WI38 (cell line): ENCODE measurements around the gene RNASE1.

ENCODE experiments used
- H3K4me3 ChIP-seq: 2 replicates; pipeline ENCODE4 v1.5.1; 2011; ENCODE audit warnings: low read depth, mild to moderate bottlenecking, control low read depth, low read length
- TF ChIP-seq, protein P1 (sequence below): IDR thresholded peaks from 2 replicates; pipeline ENCODE4 v1.5.1; 2012; ENCODE audit warnings: low read depth, mild to moderate bottlenecking, control low read depth, low read length

RNASE1 gene

DNA sequence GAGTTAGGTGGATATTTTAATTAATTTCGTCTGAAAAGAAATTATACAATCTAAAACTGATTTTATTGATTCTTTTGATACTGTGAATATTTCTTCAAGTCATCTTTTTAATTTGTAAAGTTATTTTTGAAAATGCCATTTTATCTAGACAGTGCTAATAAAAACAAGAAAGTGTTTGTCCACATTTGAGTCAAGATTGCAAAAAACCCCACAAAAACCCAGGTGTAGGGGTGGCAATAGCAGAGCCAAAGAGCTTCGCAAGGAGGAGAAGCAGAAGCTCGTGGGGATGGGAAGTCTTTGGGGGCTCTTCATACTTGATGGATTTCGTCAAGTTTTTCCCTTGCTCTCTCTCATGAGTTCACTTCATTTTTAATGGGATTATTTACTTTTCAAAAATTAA is 15.6 kb downstream of the RNASE1 start:
- TF ChIP-seq, protein P1, sequence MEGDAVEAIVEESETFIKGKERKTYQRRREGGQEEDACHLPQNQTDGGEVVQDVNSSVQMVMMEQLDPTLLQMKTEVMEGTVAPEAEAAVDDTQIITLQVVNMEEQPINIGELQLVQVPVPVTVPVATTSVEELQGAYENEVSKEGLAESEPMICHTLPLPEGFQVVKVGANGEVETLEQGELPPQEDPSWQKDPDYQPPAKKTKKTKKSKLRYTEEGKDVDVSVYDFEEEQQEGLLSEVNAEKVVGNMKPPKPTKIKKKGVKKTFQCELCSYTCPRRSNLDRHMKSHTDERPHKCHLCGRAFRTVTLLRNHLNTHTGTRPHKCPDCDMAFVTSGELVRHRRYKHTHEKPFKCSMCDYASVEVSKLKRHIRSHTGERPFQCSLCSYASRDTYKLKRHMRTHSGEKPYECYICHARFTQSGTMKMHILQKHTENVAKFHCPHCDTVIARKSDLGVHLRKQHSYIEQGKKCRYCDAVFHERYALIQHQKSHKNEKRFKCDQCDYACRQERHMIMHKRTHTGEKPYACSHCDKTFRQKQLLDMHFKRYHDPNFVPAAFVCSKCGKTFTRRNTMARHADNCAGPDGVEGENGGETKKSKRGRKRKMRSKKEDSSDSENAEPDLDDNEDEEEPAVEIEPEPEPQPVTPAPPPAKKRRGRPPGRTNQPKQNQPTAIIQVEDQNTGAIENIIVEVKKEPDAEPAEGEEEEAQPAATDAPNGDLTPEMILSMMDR: no peak
- no peak overlapping the region for H3K4me3 ChIP-seq

DNA sequence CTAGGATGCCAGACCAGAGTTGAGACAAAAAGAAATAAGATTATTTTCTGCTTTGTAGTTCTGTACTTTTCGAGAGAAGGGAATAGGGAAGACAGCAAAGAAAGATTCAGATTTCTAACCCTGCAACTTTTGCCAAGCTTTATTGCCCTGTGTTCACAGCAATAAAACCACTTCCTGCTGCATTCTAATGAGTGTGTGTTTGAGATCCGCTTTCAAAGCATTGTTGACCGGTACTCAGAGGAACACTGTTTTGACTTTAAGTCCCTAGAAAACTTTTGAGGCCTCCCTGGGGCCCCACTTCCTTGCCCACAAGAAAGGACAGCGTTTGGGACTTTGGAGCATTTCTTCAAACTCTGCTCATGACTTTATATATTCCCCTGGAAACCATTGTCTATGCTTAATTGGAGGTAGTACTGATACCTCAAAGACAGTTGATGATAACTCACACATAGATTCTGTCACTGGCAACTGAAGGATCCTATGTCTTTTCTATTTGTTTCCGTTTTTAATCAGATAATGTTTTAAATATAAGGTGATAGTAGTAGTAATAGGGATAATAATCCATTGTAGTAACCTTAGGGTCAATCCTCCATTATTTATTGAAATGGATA is 20.3 kb downstream of the RNASE1 start:
- TF ChIP-seq, protein P1: no peak
- no peak overlapping the region for H3K4me3 ChIP-seq

DNA sequence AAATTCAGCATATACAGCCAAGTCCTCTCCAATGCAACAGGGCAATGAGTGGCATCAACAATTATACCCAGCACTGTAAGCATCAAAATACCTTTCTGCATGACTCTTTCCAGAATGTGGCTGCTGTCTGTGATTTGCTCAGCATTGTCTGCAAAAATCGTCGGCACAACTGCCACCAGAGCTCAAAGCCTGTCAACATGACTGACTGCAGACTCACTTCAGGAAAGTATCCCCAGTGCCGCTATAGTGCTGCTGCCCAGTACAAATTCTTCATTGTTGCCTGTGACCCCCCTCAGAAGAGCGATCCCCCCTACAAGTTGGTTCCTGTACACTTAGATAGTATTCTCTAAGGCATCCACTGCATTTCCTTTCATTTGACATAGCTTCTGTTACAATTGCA is 20.8 kb downstream of the RNASE1 start:
- no peak overlapping the region for H3K4me3 ChIP-seq
- TF ChIP-seq, protein P1: no peak

DNA sequence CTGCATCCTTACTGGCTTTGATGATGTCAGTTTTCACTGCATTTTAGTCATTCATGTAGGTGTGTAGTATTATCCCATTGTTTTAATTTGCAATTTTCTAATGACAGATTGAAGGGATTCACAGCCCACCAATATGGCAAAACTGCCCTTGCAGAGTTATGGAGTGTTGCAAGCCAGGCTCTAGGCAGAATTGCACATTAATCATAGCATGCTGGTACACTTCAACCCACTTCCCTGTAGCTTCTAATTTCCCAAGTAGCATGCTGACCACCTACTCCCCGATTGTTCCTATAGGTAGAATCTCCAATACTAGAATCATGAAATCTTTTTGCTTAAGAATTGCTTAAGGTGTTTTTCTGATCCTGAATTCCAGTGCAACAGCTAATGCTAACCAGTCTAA is 26.7 kb downstream of the RNASE1 start:
- H3K4me3 ChIP-seq: no peak overlapping the region
- TF ChIP-seq, protein P1: no peak

DNA sequence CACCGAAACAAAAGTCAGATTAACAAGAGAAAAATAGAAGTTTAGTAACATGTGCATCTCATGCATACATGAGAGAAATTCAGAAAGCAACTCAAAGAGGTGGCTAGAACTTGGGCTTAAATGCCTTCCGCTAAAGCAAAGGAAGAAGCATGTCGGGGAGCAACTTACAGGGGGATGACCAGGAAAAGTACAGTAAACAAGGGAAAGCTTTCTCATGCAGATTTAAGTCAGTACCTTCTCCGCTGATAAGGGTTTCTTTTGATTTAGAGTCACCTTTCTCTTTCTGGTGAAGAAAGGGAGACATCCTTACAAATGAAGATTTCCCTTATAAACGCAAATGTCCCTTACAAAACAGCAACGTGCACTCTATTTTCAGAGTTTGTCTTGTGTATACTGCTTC is 27.6 kb downstream of the RNASE1 start:
- H3K4me3 ChIP-seq: no peak overlapping the region
- TF ChIP-seq, protein P1: no peak

DNA sequence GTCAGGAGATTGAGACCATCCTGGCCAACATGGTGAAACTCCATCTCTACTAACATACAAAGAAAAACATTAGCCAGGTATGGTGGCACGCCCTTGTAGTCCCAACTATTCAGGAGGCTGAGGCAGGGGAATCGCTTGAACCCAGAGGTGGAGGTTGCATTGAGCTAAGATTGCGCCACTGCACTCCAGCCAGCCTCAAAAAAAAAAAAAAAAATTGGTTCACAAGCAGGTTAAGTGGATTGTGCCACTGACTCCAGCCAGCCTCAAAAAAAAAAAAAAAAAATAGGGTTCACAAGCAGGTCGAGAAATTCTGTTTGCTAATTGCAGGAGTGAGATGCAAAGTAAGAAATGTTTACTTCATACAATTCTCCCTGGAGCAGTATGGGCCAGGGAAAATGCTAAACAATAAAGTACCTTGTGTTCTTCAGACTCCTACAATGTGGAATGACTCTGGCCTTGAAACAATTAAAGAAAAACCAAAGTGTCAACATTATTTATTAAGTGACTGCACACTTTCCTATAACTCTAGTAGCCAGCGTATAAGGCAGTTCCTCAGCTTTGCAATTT is 28.3 kb downstream of the RNASE1 start:
- H3K4me3 ChIP-seq: no peak overlapping the region
- TF ChIP-seq, protein P1: no peak

DNA sequence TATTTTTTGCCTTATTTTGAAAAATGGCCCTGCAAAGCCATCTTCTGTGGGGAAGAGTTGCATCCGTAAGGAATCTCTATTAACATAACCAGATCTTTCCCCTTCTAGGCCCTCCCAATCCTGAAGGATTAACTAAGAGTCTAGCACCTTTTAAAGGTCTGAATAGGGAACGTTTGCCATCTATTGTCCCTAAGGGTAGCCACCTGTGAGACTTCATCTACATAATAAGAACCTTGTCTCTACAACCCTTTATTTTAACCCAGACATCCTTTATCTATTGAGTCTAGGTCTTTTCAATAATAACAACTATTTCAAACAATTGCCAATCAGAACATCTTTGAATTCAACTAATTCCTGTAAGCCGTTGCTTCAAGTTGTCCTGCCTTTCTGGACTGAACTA is 30.0 kb downstream of the RNASE1 start:
- no peak overlapping the region for H3K4me3 ChIP-seq
- TF ChIP-seq, protein P1: no peak
